Measurements from ENCODE around the gene FBXL16. TPM values are rescaled to one million over a fixed set of nuclear protein-coding genes. Genes with fewer than 3 reads are reported as not detected.
A peak's percentile ranks its signal among the peaks of the same experiment; 100 is the strongest.

FBXL16 gene
- total and polyA plus RNA-seq, 4 donors = under 0.01 to 0.14 TPM; not detected in 2

DNA sequence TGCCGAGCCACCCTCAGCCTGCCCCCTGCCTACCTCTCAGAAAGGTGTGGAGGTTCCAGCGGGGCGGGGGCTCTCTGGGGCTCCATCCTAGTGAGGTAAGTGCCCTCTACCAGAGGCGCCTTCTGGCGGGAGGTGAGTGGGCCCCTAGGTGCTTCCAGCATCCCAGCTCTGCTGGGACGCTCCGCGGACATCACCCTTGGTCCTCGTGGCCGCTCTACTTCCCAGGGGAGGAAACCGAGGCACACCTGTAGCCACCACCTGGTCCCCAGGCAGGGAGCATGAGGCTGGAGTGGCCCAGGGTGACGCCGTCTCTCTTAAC, 62.6 kb downstream of the FBXL16 start:
- Histone ChIP-seq H3K4me3 (ENCODE audit: low read depth in 1 of 3, low read length in 3 of 3) (peak overlapping the region; percentile 37 to 95 (median 73)), H3K27ac (ENCODE audit: low read depth in 1 of 2, low read length in 2 of 2) (peak overlapping the region; percentile 65 to 89), H3K27me3 (ENCODE audit: control insufficient read depth in 4 of 4, insufficient read depth in 4 of 4, low read length in 3 of 4) (no peaks in the 10 kb centered on the region), H3K4me1 (ENCODE audit: control insufficient read depth in 4 of 4, insufficient read depth in 4 of 4, low read length in 3 of 4) (peaks cover 24 to 71% (median 48%) of the 10 kb centered on the region in 4 donors), H3K36me3 (ENCODE audit: control insufficient read depth in 4 of 4, insufficient read depth in 3 of 4, low read depth in 1 of 4, low read length in 3 of 4) (peaks cover 0 to 1% (median 0%) of the 10 kb centered on the region in 4 donors), H3K9ac (ENCODE audit: low read depth in 1 of 2, low read length in 2 of 2) (peak overlapping the region; percentile 60 to 90), H3K9me3 (ENCODE audit: control insufficient read depth in 4 of 4, low read length in 3 of 4) (no peaks in the 10 kb centered on the region)
- 41% methylated on average over 13 of the region's 13 CpGs for WGBS
- TF ChIP-seq, protein P1, sequence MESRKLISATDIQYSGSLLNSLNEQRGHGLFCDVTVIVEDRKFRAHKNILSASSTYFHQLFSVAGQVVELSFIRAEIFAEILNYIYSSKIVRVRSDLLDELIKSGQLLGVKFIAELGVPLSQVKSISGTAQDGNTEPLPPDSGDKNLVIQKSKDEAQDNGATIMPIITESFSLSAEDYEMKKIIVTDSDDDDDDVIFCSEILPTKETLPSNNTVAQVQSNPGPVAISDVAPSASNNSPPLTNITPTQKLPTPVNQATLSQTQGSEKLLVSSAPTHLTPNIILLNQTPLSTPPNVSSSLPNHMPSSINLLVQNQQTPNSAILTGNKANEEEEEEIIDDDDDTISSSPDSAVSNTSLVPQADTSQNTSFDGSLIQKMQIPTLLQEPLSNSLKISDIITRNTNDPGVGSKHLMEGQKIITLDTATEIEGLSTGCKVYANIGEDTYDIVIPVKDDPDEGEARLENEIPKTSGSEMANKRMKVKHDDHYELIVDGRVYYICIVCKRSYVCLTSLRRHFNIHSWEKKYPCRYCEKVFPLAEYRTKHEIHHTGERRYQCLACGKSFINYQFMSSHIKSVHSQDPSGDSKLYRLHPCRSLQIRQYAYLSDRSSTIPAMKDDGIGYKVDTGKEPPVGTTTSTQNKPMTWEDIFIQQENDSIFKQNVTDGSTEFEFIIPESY (IDR thresholded peaks at IDR 0.05) = no peak
- no peak for TF ChIP-seq FOXA1 (IDR thresholded peaks at IDR 0.05)
- no peak for TF ChIP-seq HNF4A (conservative IDR thresholded peaks at IDR 0.05)
- no peak for TF ChIP-seq FOXA2 (IDR thresholded peaks at IDR 0.05)
- no peak for TF ChIP-seq HNF4G (IDR thresholded peaks at IDR 0.05)
- TF ChIP-seq, protein P2, sequence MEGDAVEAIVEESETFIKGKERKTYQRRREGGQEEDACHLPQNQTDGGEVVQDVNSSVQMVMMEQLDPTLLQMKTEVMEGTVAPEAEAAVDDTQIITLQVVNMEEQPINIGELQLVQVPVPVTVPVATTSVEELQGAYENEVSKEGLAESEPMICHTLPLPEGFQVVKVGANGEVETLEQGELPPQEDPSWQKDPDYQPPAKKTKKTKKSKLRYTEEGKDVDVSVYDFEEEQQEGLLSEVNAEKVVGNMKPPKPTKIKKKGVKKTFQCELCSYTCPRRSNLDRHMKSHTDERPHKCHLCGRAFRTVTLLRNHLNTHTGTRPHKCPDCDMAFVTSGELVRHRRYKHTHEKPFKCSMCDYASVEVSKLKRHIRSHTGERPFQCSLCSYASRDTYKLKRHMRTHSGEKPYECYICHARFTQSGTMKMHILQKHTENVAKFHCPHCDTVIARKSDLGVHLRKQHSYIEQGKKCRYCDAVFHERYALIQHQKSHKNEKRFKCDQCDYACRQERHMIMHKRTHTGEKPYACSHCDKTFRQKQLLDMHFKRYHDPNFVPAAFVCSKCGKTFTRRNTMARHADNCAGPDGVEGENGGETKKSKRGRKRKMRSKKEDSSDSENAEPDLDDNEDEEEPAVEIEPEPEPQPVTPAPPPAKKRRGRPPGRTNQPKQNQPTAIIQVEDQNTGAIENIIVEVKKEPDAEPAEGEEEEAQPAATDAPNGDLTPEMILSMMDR (IDR thresholded peaks at IDR 0.05; ENCODE audit: low read depth, low read length, missing input control) = no peak
- TF ChIP-seq, protein P3, sequence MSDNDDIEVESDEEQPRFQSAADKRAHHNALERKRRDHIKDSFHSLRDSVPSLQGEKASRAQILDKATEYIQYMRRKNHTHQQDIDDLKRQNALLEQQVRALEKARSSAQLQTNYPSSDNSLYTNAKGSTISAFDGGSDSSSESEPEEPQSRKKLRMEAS (IDR thresholded peaks at IDR 0.05) = no peak
- TF ChIP-seq, protein P4, sequence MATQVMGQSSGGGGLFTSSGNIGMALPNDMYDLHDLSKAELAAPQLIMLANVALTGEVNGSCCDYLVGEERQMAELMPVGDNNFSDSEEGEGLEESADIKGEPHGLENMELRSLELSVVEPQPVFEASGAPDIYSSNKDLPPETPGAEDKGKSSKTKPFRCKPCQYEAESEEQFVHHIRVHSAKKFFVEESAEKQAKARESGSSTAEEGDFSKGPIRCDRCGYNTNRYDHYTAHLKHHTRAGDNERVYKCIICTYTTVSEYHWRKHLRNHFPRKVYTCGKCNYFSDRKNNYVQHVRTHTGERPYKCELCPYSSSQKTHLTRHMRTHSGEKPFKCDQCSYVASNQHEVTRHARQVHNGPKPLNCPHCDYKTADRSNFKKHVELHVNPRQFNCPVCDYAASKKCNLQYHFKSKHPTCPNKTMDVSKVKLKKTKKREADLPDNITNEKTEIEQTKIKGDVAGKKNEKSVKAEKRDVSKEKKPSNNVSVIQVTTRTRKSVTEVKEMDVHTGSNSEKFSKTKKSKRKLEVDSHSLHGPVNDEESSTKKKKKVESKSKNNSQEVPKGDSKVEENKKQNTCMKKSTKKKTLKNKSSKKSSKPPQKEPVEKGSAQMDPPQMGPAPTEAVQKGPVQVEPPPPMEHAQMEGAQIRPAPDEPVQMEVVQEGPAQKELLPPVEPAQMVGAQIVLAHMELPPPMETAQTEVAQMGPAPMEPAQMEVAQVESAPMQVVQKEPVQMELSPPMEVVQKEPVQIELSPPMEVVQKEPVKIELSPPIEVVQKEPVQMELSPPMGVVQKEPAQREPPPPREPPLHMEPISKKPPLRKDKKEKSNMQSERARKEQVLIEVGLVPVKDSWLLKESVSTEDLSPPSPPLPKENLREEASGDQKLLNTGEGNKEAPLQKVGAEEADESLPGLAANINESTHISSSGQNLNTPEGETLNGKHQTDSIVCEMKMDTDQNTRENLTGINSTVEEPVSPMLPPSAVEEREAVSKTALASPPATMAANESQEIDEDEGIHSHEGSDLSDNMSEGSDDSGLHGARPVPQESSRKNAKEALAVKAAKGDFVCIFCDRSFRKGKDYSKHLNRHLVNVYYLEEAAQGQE (IDR thresholded peaks at IDR 0.05) = no peak
- TF ChIP-seq NR2F2 (IDR thresholded peaks at IDR 0.05) = no peak
- TF ChIP-seq GABPA (IDR thresholded peaks at IDR 0.05 in 1 of 2, conservative IDR thresholded peaks at IDR 0.05 in 1 of 2) = no peak
- TF ChIP-seq JUND (IDR thresholded peaks at IDR 0.05) = no peak
- no peak for TF ChIP-seq SP1 (IDR thresholded peaks at IDR 0.05)
- TF ChIP-seq YY1 (IDR thresholded peaks at IDR 0.05) = no peak
- no peak for TF ChIP-seq TAF1 (conservative IDR thresholded peaks at IDR 0.05)
- no peak for TF ChIP-seq EGR1 (IDR thresholded peaks at IDR 0.05; ENCODE audit: low read depth in 2 of 2)
- TF ChIP-seq RXRA (IDR thresholded peaks at IDR 0.05) = no peak
- no peak for DNase-seq (ENCODE audit: low spot score)

Other genes starting within 250 kb of the FBXL16 start
- gene CAPN15, start 178.1 kb downstream of the FBXL16 start, total RNA-seq = 10 to 100 TPM; 26.2 to 37.2 TPM
- gene CAPN15, start 178.1 kb downstream of the FBXL16 start, polyA plus RNA-seq = 10 to 100 TPM in 1 of 2 donors, 1 to 10 TPM in 1; 5.9 to 17.0 TPM
- not detected for gene PRR35, start 145.4 kb downstream of the FBXL16 start, total RNA-seq
- not detected for gene PRR35, start 145.4 kb downstream of the FBXL16 start, polyA plus RNA-seq
- 1 to 10 TPM in 1 of 2 donors, under 1 TPM in 1; 0.25 to 7.0 TPM for gene NHLRC4, start 138.8 kb downstream of the FBXL16 start, total RNA-seq
- under 1 TPM in 1 of 2 donors, not detected in 1; 0.17 TPM for gene NHLRC4, start 138.8 kb downstream of the FBXL16 start, polyA plus RNA-seq
- gene PIGQ, start 135.8 kb downstream of the FBXL16 start, total RNA-seq = 100 to 1,000 TPM in 1 of 2 donors, 10 to 100 TPM in 1; 16.8 to 144 TPM
- 10 to 100 TPM; 18.9 to 22.4 TPM for gene PIGQ, start 135.8 kb downstream of the FBXL16 start, polyA plus RNA-seq
- gene RAB40C, start 115.7 kb downstream of the FBXL16 start, total RNA-seq = 10 to 100 TPM in 1 of 2 donors, 1 to 10 TPM in 1; 7.7 to 11.0 TPM
- 10 to 100 TPM in 1 of 2 donors, 1 to 10 TPM in 1; 6.1 to 10.7 TPM for gene RAB40C, start 115.7 kb downstream of the FBXL16 start, polyA plus RNA-seq
- 1 to 10 TPM in 1 of 2 donors, under 1 TPM in 1; 0.67 to 1.2 TPM for gene WFIKKN1, start 74.8 kb downstream of the FBXL16 start, total RNA-seq
- under 1 TPM; 0.19 to 0.24 TPM for gene WFIKKN1, start 74.8 kb downstream of the FBXL16 start, polyA plus RNA-seq
- 10 to 100 TPM; 26.3 to 28.1 TPM for gene METTL26, start 69.5 kb downstream of the FBXL16 start, total RNA-seq
- 10 to 100 TPM; 54.6 to 69.1 TPM for gene METTL26, start 69.5 kb downstream of the FBXL16 start, polyA plus RNA-seq
- 10 to 100 TPM; 16.3 to 45.5 TPM for gene MCRIP2, start 64.0 kb downstream of the FBXL16 start, total RNA-seq
- 10 to 100 TPM; 77.4 to 97.3 TPM for gene MCRIP2, start 64.0 kb downstream of the FBXL16 start, polyA plus RNA-seq
- gene WDR90, start 56.4 kb downstream of the FBXL16 start, total RNA-seq = 10 to 100 TPM in 1 of 2 donors, 1 to 10 TPM in 1; 10.0 to 13.4 TPM
- gene WDR90, start 56.4 kb downstream of the FBXL16 start, polyA plus RNA-seq = 1 to 10 TPM; 4.7 to 5.9 TPM
- gene RHOT2, start 37.7 kb downstream of the FBXL16 start, total RNA-seq = 10 to 100 TPM; 20.8 to 31.0 TPM
- gene RHOT2, start 37.7 kb downstream of the FBXL16 start, polyA plus RNA-seq = 10 to 100 TPM; 37.5 to 37.9 TPM
- under 1 TPM; 0.67 to 0.84 TPM for gene RHBDL1, start 30.1 kb downstream of the FBXL16 start, total RNA-seq
- gene RHBDL1, start 30.1 kb downstream of the FBXL16 start, polyA plus RNA-seq = under 1 TPM; 0.35 to 0.74 TPM
- gene STUB1, start 25.4 kb downstream of the FBXL16 start, total RNA-seq = 10 to 100 TPM; 32.4 to 38.2 TPM
- gene STUB1, start 25.4 kb downstream of the FBXL16 start, polyA plus RNA-seq = 10 to 100 TPM; 62.2 to 74.4 TPM
- 10 to 100 TPM; 21.2 to 35.8 TPM for gene JMJD8, start 21.5 kb downstream of the FBXL16 start, total RNA-seq
- 10 to 100 TPM; 30.9 to 52.6 TPM for gene JMJD8, start 21.5 kb downstream of the FBXL16 start, polyA plus RNA-seq
- 1 to 10 TPM; 4.4 to 6.7 TPM for gene WDR24, start 15.4 kb downstream of the FBXL16 start, total RNA-seq
- gene WDR24, start 15.4 kb downstream of the FBXL16 start, polyA plus RNA-seq = 1 to 10 TPM; 4.2 to 8.0 TPM
- 1 to 10 TPM; 5.9 to 8.3 TPM for gene METRN, start 9.3 kb upstream of the FBXL16 start, total RNA-seq
- gene METRN, start 9.3 kb upstream of the FBXL16 start, polyA plus RNA-seq = 10 to 100 TPM in 1 of 2 donors, 1 to 10 TPM in 1; 4.6 to 22.9 TPM
- gene ANTKMT, start 15.3 kb upstream of the FBXL16 start, total RNA-seq = 10 to 100 TPM; 14.0 to 17.6 TPM
- 10 to 100 TPM; 21.8 to 29.7 TPM for gene ANTKMT, start 15.3 kb upstream of the FBXL16 start, polyA plus RNA-seq
- gene CCDC78, start 20.6 kb upstream of the FBXL16 start, total RNA-seq = under 1 TPM; 0.08 to 0.28 TPM
- gene CCDC78, start 20.6 kb upstream of the FBXL16 start, polyA plus RNA-seq = under 1 TPM in 1 of 2 donors, not detected in 1; 0.05 TPM
- gene HAGHL, start 21.3 kb upstream of the FBXL16 start, total RNA-seq = 1 to 10 TPM in 1 of 2 donors, under 1 TPM in 1; 0.67 to 1.1 TPM
- under 1 TPM; 0.25 to 0.32 TPM for gene HAGHL, start 21.3 kb upstream of the FBXL16 start, polyA plus RNA-seq
- 10 to 100 TPM; 16.9 to 24.3 TPM for gene CIAO3, start 35.2 kb upstream of the FBXL16 start, total RNA-seq
- 10 to 100 TPM; 13.2 to 16.0 TPM for gene CIAO3, start 35.2 kb upstream of the FBXL16 start, polyA plus RNA-seq
- gene MSLN, start 54.9 kb upstream of the FBXL16 start, total RNA-seq = under 1 TPM; 0.08 to 0.65 TPM
- under 1 TPM in 1 of 2 donors, not detected in 1; 0.03 TPM for gene MSLN, start 54.9 kb upstream of the FBXL16 start, polyA plus RNA-seq
- gene RPUSD1, start 82.6 kb upstream of the FBXL16 start, total RNA-seq = 1 to 10 TPM; 8.2 to 9.7 TPM
- 10 to 100 TPM in 1 of 2 donors, 1 to 10 TPM in 1; 4.5 to 10.7 TPM for gene RPUSD1, start 82.6 kb upstream of the FBXL16 start, polyA plus RNA-seq
- 10 to 100 TPM in 1 of 2 donors, 1 to 10 TPM in 1; 5.1 to 15.6 TPM for gene CHTF18, start 82.8 kb upstream of the FBXL16 start, total RNA-seq
- 1 to 10 TPM; 1.7 to 2.6 TPM for gene CHTF18, start 82.8 kb upstream of the FBXL16 start, polyA plus RNA-seq
- gene GNG13, start 94.9 kb upstream of the FBXL16 start, total RNA-seq = not detected
- gene GNG13, start 94.9 kb upstream of the FBXL16 start, polyA plus RNA-seq = not detected

Data from liver (tissue), 9 donors.